Progenitor cell of endocrine pancreas (in vitro differentiated cells): ENCODE measurements around the gene OIP5. TPM values are rescaled to one million over a fixed set of nuclear protein-coding genes. Genes with fewer than 3 reads are reported as not detected.
"Not testable (repeated sequence)": the region's sequence is repeated elsewhere in the genome, so short reads cannot be mapped to it uniquely, and the experiment has no call there.

Experiments used
- DNase-seq: peaks from one replicate; pipeline ENCODE4 v3.0.0; 2021; ENCODE audit warnings: low spot score; ENCODE audit not compliant: unreplicated experiment
- H3K27ac Mint-ChIP-seq: 2 replicates; pipeline ENCODE4 v1.8.0; 2021; ENCODE audit warnings: mild to moderate bottlenecking, moderate library complexity, mixed read lengths
- H3K27me3 Mint-ChIP-seq: 2 replicates; pipeline ENCODE4 v1.8.0; 2021; ENCODE audit warnings: mixed read lengths
- H3K36me3 Mint-ChIP-seq: 2 replicates; pipeline ENCODE4 v1.8.0; 2022; ENCODE audit warnings: mixed read lengths; ENCODE audit not compliant: insufficient read depth
- H3K4me1 Mint-ChIP-seq: 2 replicates; pipeline ENCODE4 v1.8.0; 2021; ENCODE audit warnings: low read depth, mixed read lengths
- H3K4me3 Mint-ChIP-seq: 2 replicates; pipeline ENCODE4 v1.8.0; 2021; ENCODE audit warnings: low read depth, mild to moderate bottlenecking, moderate library complexity, mixed read lengths
- H3K9me3 Mint-ChIP-seq: 2 replicates; pipeline ENCODE4 v1.8.0; 2021; ENCODE audit warnings: low read depth, mixed read lengths
- CTCF ChIP-seq: fragments of 200-600 bp; sonication (generic); IDR thresholded peaks from one replicate; pipeline ENCODE4 v1.5.0; 2021; ENCODE audit warnings: antibody characterized with exemption, mild to moderate bottlenecking; ENCODE audit not compliant: unreplicated experiment
- total RNA-seq: library from RNA; stranded (reverse); gene quantifications from 2 replicates; pipeline ENCODE4 v1.2.1, GENCODE V29; 2021

Gene OIP5
- total RNA-seq, 1 donor from 2014 or later: 9.5 TPM

GRCh38 chr15:41331281-41331680, 1.1 kb downstream of the OIP5 start:
- peak overlapping the region; percentile 92 for H3K27ac Mint-ChIP-seq
- peaks cover 17% of the 10 kb centered on the region for H3K4me1 Mint-ChIP-seq
- no peaks in the 10 kb centered on the region for H3K36me3 Mint-ChIP-seq
- no peaks in the 10 kb centered on the region for H3K9me3 Mint-ChIP-seq
- no peak for TF ChIP-seq CTCF
- H3K27me3 Mint-ChIP-seq: no peaks in the 10 kb centered on the region
- H3K4me3 Mint-ChIP-seq: peak overlapping the region; percentile 100
- DNase-seq: no peak

GRCh38 chr15:41323611-41324010, 8.8 kb downstream of the OIP5 start:
- TF ChIP-seq CTCF: no peak
- DNase-seq: no peak
- no peaks in the 10 kb centered on the region for H3K27me3 Mint-ChIP-seq
- no peak overlapping the region for H3K4me3 Mint-ChIP-seq
- H3K9me3 Mint-ChIP-seq: no peaks in the 10 kb centered on the region
- H3K36me3 Mint-ChIP-seq: peaks cover 8% of the 10 kb centered on the region
- no peak overlapping the region for H3K27ac Mint-ChIP-seq
- H3K4me1 Mint-ChIP-seq: no peaks in the 10 kb centered on the region

GRCh38 chr15:41320805-41321330, 11.5 kb downstream of the OIP5 start:
- peaks cover 12% of the 10 kb centered on the region for H3K36me3 Mint-ChIP-seq
- H3K27ac Mint-ChIP-seq, H3K27me3 Mint-ChIP-seq, DNase-seq, H3K9me3 Mint-ChIP-seq, H3K4me1 Mint-ChIP-seq, H3K4me3 Mint-ChIP-seq: not testable (repeated sequence)

GRCh38 chr15:41309226-41309905, 23.0 kb downstream of the OIP5 start:
- DNase-seq: no peak
- Mint-ChIP-seq H3K36me3 (peaks cover 5% of the 10 kb centered on the region), H3K27ac (no peak overlapping the region), H3K27me3 (no peaks in the 10 kb centered on the region), H3K4me1 (no peaks in the 10 kb centered on the region), H3K4me3 (no peak overlapping the region), H3K9me3 (no peaks in the 10 kb centered on the region)
- no peak for TF ChIP-seq CTCF

- Mint-ChIP-seq H3K27ac (no peak overlapping the region), H3K4me3 (no peak overlapping the region), H3K4me1 (peaks cover 9% of the 10 kb centered on the region), H3K9me3 (no peaks in the 10 kb centered on the region), H3K36me3 (peaks cover 2% of the 10 kb centered on the region), H3K27me3 (no peaks in the 10 kb centered on the region)
- DNase-seq: no peak
- TF ChIP-seq CTCF: no peak
Measured at GRCh38 chr15:41307679-41308078, 24.7 kb downstream of the OIP5 start.

GRCh38 chr15:41304149-41304770, 28.1 kb downstream of the OIP5 start:
- DNase-seq: no peak
- TF ChIP-seq CTCF: no peak
- Mint-ChIP-seq H3K4me3 (no peak overlapping the region), H3K36me3 (peaks cover 11% of the 10 kb centered on the region), H3K27ac (peak overlapping the region; percentile 69), H3K4me1 (peaks cover 10% of the 10 kb centered on the region), H3K9me3 (no peaks in the 10 kb centered on the region), H3K27me3 (no peaks in the 10 kb centered on the region)
